Cardiac muscle cell (in vitro differentiated cells and primary cell): ENCODE measurements around the gene TMCO4. TPM values are rescaled to one million over a fixed set of nuclear protein-coding genes. Genes with fewer than 3 reads are reported as not detected.

Source experiments
- DNase-seq, 2 donors: peaks; one replicate each; pipeline versions ENCODE4 v3.0.0 to v3.0.0-alpha.2; 2010 to 2017; ENCODE audit warnings: low read depth in 1 of 2, low spot score in 1 of 2
- H3K27ac ChIP-seq: fragments of 200-600 bp; sonication (generic); 2 replicates; pipeline ENCODE4 v1.5.1; 2016
- H3K27me3 ChIP-seq: fragments of 200-600 bp; sonication (generic); 2 replicates; pipeline ENCODE4 v1.6.0; 2016; ENCODE audit warnings: control low read depth
- H3K36me3 ChIP-seq: fragments of 200-600 bp; sonication (generic); 2 replicates; pipeline ENCODE4 v1.5.1; 2016; ENCODE audit warnings: control low read depth
- H3K4me1 ChIP-seq: fragments of 200-600 bp; sonication (generic); 2 replicates; pipeline ENCODE4 v1.8.1; 2017; ENCODE audit warnings: low read depth, mild to moderate bottlenecking, mixed run types
- H3K4me3 ChIP-seq: fragments of 200-600 bp; sonication (generic); 2 replicates; pipeline ENCODE4 v1.5.1; 2016; ENCODE audit warnings: mild to moderate bottlenecking
- H3K9me3 ChIP-seq: fragments of 200-600 bp; sonication (generic); 2 replicates; pipeline ENCODE4 v1.5.1; 2017; ENCODE audit warnings: low read depth, mild to moderate bottlenecking, control low read depth
- CTCF ChIP-seq: IDR thresholded peaks from 2 replicates; pipeline ENCODE4 v1.5.1; 2012; ENCODE audit warnings: low read depth, mild to moderate bottlenecking, low read length
- polyA plus RNA-seq: library from polyadenylated mRNA; unstranded; fragments of >200 nt; fragmentation: Nextera tagmentation; extraction: Ambion mirVana; gene quantifications from 2 replicates; pipeline ENCODE4 v1.2.1, GENCODE V29; 2016
- total RNA-seq: library from RNA; depleted of rRNA; stranded (reverse); fragments of >200 nt; gene quantifications from 2 replicates; pipeline ENCODE4 v1.2.3, GENCODE V29; 2016

Gene TMCO4
- total and polyA plus RNA-seq, 2 experiments from 2014 or later, result 2.2 to 2.5 TPM

GRCh38 chr1:19780267-19780877 is 19.3 kb downstream of the TMCO4 start:
- Histone ChIP-seq H3K27me3 (peaks cover 17% of the 10 kb centered on the region), H3K27ac (no peak overlapping the region)
- no peak for DNase-seq

GRCh38 chr1:19776933-19777332 is 22.8 kb downstream of the TMCO4 start:
- DNase-seq, result no peak
- Histone ChIP-seq H3K9me3 (no peaks in the 10 kb centered on the region), H3K36me3 (no peaks in the 10 kb centered on the region), H3K27ac (no peak overlapping the region), H3K4me3 (no peak overlapping the region), H3K4me1 (no peaks in the 10 kb centered on the region), H3K27me3 (peaks cover 7% of the 10 kb centered on the region)
- TF ChIP-seq CTCF, result no peak

More at GRCh38 chr1:19780267-19780877, 19.3 kb downstream of the TMCO4 start:
- no peaks in the 10 kb centered on the region for H3K9me3 ChIP-seq
- no peaks in the 10 kb centered on the region for H3K36me3 ChIP-seq
- no peak for TF ChIP-seq CTCF
- H3K4me3 ChIP-seq, result no peak overlapping the region
- H3K4me1 ChIP-seq, result no peaks in the 10 kb centered on the region

- Histone ChIP-seq H3K36me3 (no peaks in the 10 kb centered on the region), H3K27me3 (peaks cover 6% of the 10 kb centered on the region)
- TF ChIP-seq CTCF, result no peak
These were observed 23.4 kb downstream of the TMCO4 start for GRCh38 chr1:19776287-19776686.

GRCh38 chr1:19775831-19776230 is 23.9 kb downstream of the TMCO4 start:
- no peaks in the 10 kb centered on the region for H3K4me1 ChIP-seq
- H3K27ac ChIP-seq, result no peak overlapping the region
- no peak for DNase-seq
- no peaks in the 10 kb centered on the region for H3K9me3 ChIP-seq
- H3K36me3 ChIP-seq, result no peaks in the 10 kb centered on the region
- H3K4me3 ChIP-seq, result no peak overlapping the region
- TF ChIP-seq CTCF, result no peak
- peaks cover 6% of the 10 kb centered on the region for H3K27me3 ChIP-seq

More at GRCh38 chr1:19776287-19776686, 23.4 kb downstream of the TMCO4 start:
- H3K9me3 ChIP-seq, result no peaks in the 10 kb centered on the region
- H3K27ac ChIP-seq, result no peak overlapping the region
- no peak for DNase-seq
- no peak overlapping the region for H3K4me3 ChIP-seq
- no peaks in the 10 kb centered on the region for H3K4me1 ChIP-seq

GRCh38 chr1:19775317-19775716 is 24.4 kb downstream of the TMCO4 start:
- Histone ChIP-seq H3K36me3 (no peaks in the 10 kb centered on the region), H3K27me3 (peaks cover 5% of the 10 kb centered on the region), H3K9me3 (no peaks in the 10 kb centered on the region), H3K4me1 (no peaks in the 10 kb centered on the region), H3K4me3 (no peak overlapping the region), H3K27ac (no peak overlapping the region)
- no peak for TF ChIP-seq CTCF
- DNase-seq, result no peak
